ENCODE measurements around the gene MTFR2.
"Not testable (repeated sequence)": the region's sequence is repeated elsewhere in the genome, so short reads cannot be mapped to it uniquely, and the experiment has no call there.

Gene MTFR2

DNA sequence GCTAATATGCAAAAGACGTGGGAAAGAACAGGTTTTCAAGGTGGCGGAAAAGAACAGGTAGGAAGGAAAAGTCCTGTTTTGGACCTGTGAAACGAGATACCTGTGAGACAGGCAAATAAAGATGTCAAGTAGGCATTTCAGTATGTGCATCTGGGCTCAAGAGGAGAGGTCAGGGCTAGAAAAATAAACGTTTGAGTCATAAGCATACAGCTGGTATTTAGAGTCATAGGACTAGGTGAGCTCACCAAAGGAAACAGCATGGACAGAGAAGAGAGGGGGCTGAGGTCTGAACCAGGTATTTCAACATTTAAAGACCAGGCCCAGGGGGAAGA lies 14.9 kb downstream of the MTFR2 start:
- no peak for DNase-seq (ENCODE audit: low read depth)

DNA sequence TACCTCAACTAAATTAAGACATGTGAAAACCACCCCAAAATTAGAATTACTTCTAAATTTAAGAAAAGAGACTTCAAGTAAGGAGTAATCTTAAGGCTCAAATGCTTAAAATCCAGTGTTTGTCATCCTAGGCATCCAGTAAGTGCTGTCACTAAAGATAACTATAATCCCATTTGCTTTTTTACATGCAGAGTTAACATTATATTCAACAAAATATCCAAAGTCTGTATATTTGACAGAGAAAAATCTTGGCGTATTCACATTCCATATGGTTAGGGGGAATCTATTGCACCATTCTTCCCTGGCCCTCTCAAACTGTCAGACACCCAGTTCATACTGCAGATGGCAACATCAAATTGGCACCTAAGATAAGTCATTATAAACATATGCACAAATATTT lies 17.4 kb downstream of the MTFR2 start:
- no peak for DNase-seq (ENCODE audit: low read depth)

GRCh38 chr6:136230219-136230853 lies 19.8 kb downstream of the MTFR2 start:
- DNase-seq (ENCODE audit: low read depth) = no peak

- no peak for DNase-seq (ENCODE audit: low read depth)
These were observed 21.3 kb downstream of the MTFR2 start for GRCh38 chr6:136228814-136229213.

DNA sequence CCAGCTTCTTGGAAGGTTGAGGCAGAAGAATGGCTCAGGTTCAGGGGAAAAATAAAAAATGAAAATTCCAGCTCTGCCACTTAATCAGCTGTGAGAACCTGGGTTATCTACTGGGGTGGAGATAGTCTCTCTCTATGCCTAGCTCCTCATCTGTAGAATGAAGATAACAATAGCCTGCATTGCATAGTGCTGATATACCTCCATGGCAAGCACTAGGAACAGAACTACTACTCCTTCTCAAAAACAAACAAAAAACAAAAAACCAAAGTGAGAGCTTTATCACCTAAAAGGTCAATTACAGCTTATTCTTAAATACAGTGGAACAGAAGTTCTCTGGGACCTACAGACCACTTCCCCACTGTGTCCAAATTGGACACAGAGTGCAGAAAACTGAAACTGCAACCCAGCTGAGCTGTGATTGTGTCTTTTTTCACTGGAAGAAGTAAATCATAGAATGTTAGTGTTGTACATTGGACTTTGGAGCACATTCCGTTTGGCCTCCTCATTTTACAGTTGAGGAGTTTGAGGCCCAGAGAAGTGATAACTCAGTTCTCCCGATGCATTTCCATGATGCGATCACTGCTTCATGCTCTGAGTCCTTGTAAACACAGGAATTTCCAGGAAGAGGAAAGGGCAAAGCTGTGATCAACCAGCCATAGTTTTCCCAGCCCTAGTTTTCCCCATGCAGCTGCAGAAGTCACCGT lies 23.3 kb downstream of the MTFR2 start:
- no peak for DNase-seq (ENCODE audit: low read depth)

DNA sequence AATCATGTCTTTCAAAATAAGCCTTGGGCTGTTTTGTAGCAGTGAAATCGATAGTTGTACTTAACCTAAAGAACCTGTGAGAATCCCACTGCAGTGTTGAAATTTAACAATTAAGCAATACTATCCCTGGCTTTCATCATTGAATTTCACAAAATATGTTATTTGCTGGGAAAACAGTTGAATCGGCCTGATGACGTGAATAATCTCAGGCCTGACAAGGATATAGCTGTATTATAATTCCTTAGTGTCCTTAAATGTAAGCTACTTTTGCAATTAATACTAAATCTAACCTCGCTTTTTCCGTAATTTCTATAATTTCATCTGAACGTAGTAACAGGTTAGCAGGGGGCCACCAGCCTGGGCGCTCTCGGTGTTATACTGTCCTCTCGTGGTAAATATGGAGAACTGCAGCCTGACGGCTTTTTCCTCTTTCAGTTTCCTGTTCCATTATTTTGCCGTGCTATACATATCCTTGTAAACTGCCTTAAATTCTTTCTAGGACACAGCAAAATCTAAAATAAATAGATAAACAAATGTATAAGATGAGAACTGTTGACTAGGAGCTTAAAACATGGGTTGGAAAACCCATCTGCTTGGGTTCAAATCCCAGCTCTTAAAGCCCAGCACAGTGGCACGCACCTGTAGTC lies 24.0 kb downstream of the MTFR2 start:
- DNase-seq (ENCODE audit: low read depth) = peak; percentile 43

DNA sequence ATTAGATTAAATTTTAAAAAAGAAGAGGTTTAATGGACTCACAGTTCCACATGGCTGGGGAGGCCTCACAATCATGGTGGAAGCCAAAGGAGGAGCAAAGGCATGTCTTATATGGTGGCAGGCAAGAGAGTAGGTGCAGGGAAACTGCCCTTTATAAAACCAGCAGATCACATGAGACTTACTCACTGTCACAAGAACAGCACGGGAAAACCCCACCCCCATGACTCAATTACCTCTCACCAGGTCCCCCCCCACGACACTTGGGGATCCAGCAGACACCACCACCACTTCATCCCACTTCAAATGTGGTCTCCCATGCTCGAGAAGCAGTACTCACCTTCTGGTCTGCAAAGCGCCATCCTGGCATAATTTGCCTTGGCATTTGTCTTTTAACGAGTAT lies 24.6 kb downstream of the MTFR2 start:
- no peak for DNase-seq (ENCODE audit: low read depth)

GRCh38 chr6:136224974-136225373 lies 25.1 kb downstream of the MTFR2 start:
- not testable (repeated sequence) for DNase-seq (ENCODE audit: low read depth)

- DNase-seq (ENCODE audit: low read depth) = no peak
These were observed 33.4 kb downstream of the MTFR2 start for GRCh38 chr6:136216503-136217401.

DNA sequence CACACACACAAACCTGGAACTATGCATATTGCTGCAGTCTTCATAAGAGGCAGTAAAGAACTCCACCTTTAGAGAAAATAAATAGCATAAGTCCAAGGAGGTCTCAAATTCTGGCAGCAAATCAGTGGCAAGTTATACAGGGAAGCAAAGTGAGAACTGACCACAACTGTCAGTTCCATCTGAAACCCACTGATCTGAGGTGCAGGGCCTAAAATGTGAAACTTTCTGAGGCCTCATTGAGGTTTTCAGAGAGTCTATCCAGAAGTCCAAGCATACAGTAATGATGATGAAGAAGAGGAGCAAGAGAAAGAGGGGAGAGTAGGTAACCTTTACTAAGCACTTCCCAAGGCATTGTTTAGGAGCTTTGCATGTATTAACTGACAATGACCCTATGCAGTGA lies 36.3 kb downstream of the MTFR2 start:
- no peak for DNase-seq (ENCODE audit: low read depth)

GRCh38 chr6:136213012-136213539 lies 37.0 kb downstream of the MTFR2 start:
- DNase-seq (ENCODE audit: low read depth) = no peak

GRCh38 chr6:136212608-136213007 lies 37.5 kb downstream of the MTFR2 start:
- no peak for DNase-seq (ENCODE audit: low read depth)

DNA sequence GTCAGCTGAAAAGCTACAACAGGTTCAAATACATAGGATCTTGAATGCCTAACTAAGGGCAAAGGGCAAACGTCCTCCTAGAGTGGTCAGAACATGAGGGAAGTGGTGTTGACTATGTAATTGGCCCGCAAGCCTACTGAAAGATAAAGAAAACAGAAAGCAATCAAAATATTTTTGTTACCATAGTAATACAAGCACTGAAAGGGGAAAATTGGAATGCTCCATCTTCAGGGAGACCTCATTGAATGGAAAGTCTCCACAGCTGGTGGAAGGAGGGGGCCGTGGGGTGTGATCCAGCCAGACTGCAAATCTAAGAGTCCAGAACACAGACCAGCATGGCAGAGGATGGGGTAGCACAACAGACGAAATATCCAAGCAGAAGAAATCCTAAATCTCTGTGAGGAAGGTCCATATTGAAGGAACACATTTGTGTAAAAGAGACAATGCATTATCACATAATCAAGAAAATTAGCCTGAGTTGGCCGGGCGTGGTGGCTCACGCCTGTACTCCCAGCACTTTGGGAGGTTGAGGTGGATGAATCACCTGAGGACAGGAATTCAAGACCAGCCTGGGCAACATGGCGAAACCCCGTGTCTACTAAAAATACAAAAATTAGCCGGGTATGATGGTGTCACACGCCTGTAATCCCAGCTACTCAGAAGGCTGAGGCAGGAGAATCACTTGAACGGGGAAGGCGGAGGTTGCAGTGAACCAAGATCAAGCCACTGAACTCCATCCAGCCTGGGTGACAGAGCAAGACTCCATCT lies 39.5 kb downstream of the MTFR2 start:
- DNase-seq (ENCODE audit: low read depth) = no peak

DNA sequence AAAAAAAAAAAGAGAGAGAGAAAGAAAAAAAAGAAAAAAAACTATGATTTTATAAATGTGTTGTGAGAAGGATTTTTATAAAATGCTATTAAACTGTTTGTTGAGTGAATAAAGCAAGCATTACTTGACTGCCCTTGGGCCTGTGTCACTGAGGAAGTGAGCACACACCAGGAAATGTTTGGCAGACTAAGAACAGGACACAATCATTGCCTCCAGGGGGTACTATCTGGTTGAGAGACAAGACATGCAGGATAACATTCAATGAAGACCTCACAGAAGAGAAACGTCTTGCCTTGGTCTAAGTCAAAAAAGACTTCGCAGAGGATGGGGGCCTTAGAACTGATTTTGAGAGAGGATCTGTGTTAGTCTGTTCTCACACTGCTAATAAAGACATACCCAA lies 40.6 kb downstream of the MTFR2 start:
- no peak for DNase-seq (ENCODE audit: low read depth)

DNA sequence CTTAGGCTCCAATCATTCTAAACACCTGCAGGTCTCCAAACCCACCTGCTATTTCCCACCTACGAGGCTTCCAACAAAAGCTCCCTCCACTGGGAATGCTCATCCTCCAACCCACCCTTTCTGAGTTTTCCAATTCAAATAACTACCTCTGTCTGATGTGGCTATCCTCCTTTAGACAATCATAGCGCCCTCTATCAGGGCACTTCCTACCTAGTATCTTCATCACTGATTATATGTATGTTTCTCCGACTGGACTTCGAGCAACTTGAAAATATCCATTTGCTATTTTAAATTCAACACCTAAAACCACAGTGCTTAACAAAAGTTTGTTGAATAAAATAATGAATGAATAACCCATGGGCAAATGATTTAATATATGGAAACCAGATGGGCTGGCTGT lies 41.3 kb downstream of the MTFR2 start:
- DNase-seq (ENCODE audit: low read depth) = no peak

DNA sequence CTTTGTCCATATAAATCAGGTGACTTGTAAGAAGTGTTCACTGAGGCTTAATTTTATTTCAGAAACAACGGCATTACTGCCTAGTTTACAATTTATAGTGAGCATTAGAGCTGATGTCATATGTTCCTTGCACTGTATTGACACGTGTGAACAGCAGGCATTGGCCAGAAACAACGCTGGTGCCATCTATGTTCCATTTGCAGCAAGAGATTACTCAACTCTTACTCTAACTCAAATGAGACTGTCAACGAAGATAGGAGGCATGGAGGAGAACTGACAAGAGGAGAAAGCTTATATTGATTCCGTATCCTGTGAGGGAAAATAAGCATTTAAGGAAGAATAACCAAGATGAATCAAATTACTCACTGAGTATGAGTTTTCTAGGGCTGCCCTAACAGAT lies 48.4 kb downstream of the MTFR2 start:
- no peak for DNase-seq (ENCODE audit: low read depth)

DNA sequence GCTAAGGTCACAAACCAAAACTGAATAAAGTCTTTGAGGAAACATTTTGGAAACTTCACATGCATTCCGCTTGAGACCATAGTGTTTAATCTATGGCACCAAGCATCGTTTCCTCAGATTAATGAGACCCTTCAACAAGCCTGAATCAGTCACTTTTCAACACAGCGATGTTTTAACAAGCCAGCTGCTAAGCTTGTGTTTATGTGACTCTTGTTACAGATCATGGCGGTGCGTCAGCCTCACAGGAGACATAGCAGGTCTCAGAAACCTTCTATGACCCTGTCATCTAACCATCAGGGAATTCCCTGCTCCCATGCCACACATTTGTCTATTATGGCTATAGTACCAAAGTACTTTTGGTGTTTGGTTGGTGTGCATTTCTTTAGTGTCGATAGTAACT lies 57.2 kb downstream of the MTFR2 start:
- DNase-seq (ENCODE audit: low read depth) = no peak

DNA sequence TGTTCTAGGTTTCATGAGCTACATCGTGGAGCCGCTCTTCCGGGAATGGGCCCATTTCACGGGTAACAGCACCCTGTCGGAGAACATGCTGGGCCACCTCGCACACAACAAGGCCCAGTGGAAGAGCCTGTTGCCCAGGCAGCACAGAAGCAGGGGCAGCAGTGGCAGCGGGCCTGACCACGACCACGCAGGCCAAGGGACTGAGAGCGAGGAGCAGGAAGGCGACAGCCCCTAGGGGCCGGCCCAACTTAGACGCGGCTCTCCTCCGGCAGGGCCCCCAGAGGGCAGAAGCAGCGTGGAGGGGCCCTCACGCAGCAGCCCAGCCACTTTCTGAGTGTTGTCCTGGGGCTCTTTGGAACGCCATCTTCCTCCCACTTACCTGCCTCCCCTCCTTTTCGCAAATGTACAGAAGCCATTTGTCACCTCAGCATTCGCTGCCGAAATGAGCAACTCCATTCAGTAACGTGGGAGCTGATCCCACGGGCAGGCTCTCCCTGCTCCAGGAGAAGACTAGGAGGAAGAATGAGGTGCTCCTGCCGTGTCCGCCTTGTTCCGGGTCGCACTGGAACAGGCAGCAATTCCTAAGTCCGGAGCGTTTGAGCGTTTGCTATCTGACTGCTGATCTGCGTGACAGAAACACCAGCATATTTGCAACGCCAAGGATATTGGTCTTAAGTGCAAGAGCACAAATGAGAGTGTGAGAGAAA lies 58.4 kb downstream of the MTFR2 start:
- DNase-seq (ENCODE audit: low read depth) = no peak

DNA sequence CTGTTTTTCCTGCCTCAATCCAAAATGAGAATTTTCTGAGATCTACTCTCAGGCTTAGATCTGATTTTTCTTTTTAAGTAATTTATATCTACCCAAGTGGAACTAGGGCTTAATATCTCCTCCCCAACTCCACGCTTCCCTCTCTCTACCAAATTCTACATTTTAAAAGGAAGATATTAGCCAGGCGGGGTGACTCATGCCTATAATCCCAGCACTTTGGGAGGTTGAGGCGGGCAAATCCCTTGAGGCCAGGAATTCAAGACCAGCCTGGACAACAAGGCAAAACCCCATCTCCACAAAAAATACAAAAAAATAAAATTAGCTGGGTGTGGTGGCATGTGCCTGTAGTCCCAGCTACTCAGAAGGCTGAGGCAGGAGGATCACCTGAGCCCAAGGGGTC lies 61.0 kb downstream of the MTFR2 start:
- DNase-seq (ENCODE audit: low read depth) = no peak

DNA sequence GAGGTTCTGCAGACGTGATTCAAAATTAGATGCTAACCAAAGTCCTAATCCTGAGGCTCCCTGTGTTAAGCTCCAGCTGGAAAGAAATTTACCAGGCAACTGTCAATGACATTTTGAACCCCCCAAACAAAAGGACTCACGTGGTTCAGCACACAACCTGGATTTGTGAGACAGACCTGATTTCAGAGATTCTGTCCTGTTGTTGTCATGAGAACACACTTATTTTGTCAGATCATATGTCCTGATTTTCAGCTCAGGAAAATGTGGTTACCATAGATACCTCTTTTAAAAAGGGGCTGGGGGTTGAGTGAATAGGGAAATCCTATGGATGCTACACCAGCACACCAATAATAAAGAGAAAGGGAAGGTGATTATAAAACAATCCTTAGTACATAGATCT lies 61.6 kb downstream of the MTFR2 start:
- no peak for DNase-seq (ENCODE audit: low read depth)

DNA sequence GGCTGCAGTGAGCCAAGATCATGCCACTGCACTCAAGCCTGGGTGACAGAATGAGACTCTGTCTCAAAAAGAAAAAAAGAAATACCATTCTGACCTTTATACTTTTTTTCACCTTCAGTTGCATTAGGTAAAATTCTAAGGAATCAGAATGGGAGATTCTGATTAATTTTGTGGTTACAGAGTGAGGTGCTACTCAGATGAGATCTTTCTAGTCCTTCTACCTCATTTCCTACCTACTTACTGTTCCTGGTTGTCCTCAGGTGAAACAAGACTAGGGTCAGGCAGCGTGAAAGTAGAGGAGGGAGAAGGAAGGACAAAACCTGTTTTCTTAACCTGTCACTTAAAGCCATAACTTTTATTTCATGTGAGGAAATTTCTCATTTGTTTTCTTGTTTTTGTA lies 63.7 kb downstream of the MTFR2 start:
- DNase-seq (ENCODE audit: low read depth) = no peak

Measured in stimulated activated CD8-positive, alpha-beta memory T cell treated with anti-CD3 and anti-CD28 coated beads, Interleukin-12 subunit alpha, Interleukin-12 subunit beta, amount 100 ng/mL, for 1 hour (primary cell).